Endothelial cell (in vitro differentiated cells): ENCODE data around the gene ZNF224. TPM values are rescaled to one million over a fixed set of nuclear protein-coding genes. Genes with fewer than 3 reads are reported as not detected.

ENCODE experiments used
- DNase-seq: peaks from one replicate; pipeline ENCODE4 v3.0.0; 2021; ENCODE audit warnings: low spot score
- H3K27ac Mint-ChIP-seq: one replicate; pipeline ENCODE4 v1.8.0; 2021; ENCODE audit warnings: mixed read lengths, inconsistent platforms; ENCODE audit not compliant: unreplicated experiment
- H3K27me3 Mint-ChIP-seq: one replicate; pipeline ENCODE4 v1.8.0; 2021; ENCODE audit warnings: mild to moderate bottlenecking, moderate library complexity, mixed read lengths, inconsistent platforms; ENCODE audit not compliant: unreplicated experiment
- H3K36me3 Mint-ChIP-seq: one replicate; pipeline ENCODE4 v1.8.0; 2021; ENCODE audit warnings: mild to moderate bottlenecking, low read depth, mixed read lengths, inconsistent platforms; ENCODE audit not compliant: unreplicated experiment
- H3K4me1 Mint-ChIP-seq: one replicate; pipeline ENCODE4 v1.8.0; 2021; ENCODE audit warnings: mild to moderate bottlenecking, mixed read lengths, inconsistent platforms; ENCODE audit not compliant: unreplicated experiment
- H3K4me3 Mint-ChIP-seq: one replicate; pipeline ENCODE4 v1.8.0; 2021; ENCODE audit warnings: mild to moderate bottlenecking, mixed read lengths, inconsistent platforms; ENCODE audit not compliant: unreplicated experiment
- H3K9me3 Mint-ChIP-seq: one replicate; pipeline ENCODE4 v1.8.0; 2021; ENCODE audit warnings: mixed read lengths, inconsistent platforms; ENCODE audit not compliant: unreplicated experiment
- CTCF ChIP-seq: fragments of 200-600 bp; sonication (generic); IDR thresholded peaks from one replicate; pipeline ENCODE4 v1.5.0; 2021; ENCODE audit warnings: antibody characterized with exemption; ENCODE audit not compliant: unreplicated experiment
- long read RNA-seq: library from polyadenylated mRNA; unstranded; transcript quantifications from one replicate; pipeline ENCODE4 v2.0.0, GENCODE V29; 2020; ENCODE audit not compliant: unreplicated experiment
- total RNA-seq: library from RNA; stranded (reverse); fragmentation: NEBNext Ultra II Directional; extraction: Animal tissue kit (Norgen Biotek cat#: 25700); gene quantifications from one replicate; pipeline ENCODE4 v1.2.1, GENCODE V29; 2021; ENCODE audit not compliant: unreplicated experiment

Gene ZNF224
- total RNA-seq, result 36.0 TPM
- long read RNA-seq, partial matches to known transcripts, result 1 of 6 reads
- long read RNA-seq, other reads (novel, unspliced or antisense), result 2 of 6 reads

DNA sequence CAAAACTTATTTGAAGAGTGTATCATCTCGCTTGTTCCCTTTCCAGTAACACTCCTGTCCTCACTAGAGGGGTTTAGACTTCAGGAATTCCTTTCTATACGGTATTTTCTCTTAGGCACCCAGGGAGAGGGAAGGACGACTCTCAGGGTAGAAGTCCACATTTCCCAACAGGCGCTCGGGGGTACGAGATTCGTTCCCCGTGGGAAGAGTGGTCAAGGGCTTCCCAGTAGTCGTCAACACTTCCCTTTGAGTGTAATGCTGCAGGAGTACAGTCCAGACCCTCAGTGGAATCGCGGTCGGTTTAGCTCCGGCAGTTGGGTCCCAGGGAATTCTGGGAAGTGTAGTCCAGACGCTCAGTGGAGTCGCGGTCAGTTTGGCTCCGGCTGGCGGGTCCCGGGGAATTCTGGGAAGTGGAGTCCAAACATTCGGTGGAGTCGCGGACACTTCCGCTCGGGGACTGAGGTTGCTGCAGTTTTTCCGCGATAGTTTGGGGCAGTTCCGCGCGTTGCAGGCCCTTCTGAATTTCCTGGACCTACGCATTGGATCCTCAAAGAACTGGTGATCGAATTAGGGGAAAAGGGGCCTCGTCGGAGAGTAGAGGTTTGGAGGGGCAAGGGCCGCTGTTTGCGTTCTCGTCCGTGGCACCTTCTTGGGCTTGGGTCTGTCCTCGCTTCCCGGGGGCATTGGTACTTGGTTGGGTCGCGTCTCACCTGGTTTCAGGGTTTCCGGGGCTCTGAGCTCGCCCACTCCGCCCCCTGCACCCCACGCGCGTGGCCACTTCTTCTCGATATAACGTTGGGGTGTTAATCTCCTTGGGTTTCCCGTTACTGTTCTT lies at the start of gene ZNF224:
TSS of gene ZNF224 (plus strand) at position 431 of the 835 bp plus-strand sequence. CDS start 3,513 bp downstream, outside the sequence.
- H3K9me3 Mint-ChIP-seq, result no peaks in the 10 kb centered on the region
- peaks cover 2% of the 10 kb centered on the region for H3K27me3 Mint-ChIP-seq
- TF ChIP-seq CTCF, result no peak
- H3K36me3 Mint-ChIP-seq, result peaks cover 12% of the 10 kb centered on the region
- peak within 1 kb of the TSS; percentile 84 for H3K27ac Mint-ChIP-seq
- H3K4me1 Mint-ChIP-seq, result peaks cover 5% of the 10 kb centered on the region
- H3K4me3 Mint-ChIP-seq, result peak within 1 kb of the TSS; percentile 98
- peak; percentile 88 for DNase-seq

DNA sequence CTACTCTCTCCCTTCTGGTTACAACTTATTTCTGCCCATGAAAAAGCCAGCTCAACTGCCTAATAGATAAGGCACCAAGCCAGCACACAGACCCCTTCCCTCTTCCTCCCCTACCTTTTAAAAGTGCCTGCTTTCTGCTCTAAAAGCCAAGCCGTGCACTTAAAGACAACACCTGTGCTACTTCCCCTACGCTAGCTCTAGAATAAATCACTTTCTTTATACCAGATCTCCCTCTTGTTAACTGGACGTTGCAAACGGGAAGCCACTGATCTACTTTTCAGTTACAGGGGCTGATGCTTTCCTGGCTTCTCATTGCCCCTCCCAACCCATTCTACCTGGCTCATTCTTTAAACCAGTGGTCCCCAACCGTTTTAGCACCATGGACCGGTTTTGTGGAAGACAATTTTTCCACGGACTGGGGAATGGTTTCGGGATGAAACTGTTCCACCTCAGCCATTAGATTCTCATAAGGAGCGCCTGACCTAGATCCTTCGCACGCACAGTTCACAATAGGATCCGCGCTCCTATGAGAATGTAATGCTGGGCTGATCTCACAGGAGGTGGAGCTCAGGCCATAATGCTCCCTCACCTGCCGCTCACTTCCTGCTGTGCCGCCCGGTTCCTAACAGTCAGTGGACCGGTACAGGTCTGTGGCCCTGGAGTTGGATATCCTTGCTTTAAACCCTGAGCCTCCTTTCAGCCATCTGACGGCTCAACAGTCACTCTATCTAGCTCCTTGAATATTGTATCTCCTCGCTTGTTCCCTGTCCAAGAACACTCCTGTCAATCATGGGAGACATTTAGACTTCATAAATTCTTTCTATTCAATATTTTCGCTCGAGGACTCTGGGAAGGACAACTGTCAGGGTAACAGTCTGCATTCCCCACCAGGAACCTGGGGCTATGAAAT lies 43.2 kb upstream of the ZNF224 start:
- Mint-ChIP-seq H3K4me3 (peak overlapping the region; percentile 99), H3K27ac (no peak overlapping the region)
- no peak for DNase-seq

DNA sequence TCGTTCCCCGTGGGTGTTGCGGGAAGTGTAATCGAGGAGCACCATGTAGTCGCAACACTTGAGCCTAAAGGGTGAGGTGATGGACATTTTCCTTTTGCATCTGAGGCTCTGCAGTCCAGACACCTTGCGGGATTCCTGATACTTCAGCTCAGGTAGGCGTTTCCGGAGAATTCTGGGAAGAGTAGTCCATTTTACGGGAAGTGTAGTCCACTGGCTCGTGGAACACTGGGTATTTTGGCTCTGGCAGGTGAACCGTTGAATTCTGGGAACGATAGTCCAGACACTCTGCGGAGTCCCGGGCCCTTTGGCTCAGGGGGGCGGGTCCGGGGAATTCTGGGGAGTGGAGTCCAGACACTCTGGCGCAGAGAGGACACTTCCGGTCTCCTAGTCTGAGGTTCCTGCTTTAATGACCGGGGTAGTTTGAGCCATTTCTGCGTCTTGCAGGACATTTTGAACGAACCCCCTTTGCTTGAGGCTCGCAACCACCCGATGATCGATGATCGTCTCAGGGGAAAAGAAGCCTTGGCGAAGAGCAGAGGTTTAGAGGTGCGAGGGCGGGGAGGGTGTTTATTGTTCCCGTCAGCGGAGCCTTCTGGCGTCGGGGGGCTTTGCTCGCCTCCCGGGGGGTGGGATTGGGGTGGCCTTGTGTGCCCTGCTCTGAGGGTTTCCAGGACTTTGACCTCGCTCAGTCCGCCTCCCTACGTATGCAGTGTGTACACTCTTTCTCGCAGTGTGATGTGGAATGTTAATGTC lies 42.3 kb upstream of the ZNF224 start, which contains the start of gene ZNF223:
TSS of gene ZNF223 (plus strand) at position 387 of the 753 bp plus-strand sequence. CDS start 3,141 bp downstream, outside the sequence.
- Mint-ChIP-seq H3K27me3 (peaks cover 3% of the 10 kb centered on the region), H3K36me3 (peaks cover 19% of the 10 kb centered on the region), H3K9me3 (no peaks in the 10 kb centered on the region), H3K4me3 (peak within 1 kb of the TSS; percentile 99), H3K27ac (peak within 1 kb of the TSS; percentile 97), H3K4me1 (peaks cover 15% of the 10 kb centered on the region)
- DNase-seq, result peak; percentile 79
- no peak for TF ChIP-seq CTCF

More for the DNA sequence above, 43.2 kb upstream of the ZNF224 start:
- H3K4me1 Mint-ChIP-seq, result peaks cover 15% of the 10 kb centered on the region
- H3K9me3 Mint-ChIP-seq, result no peaks in the 10 kb centered on the region
- peaks cover 15% of the 10 kb centered on the region for H3K36me3 Mint-ChIP-seq
- TF ChIP-seq CTCF, result no peak
- peaks cover 3% of the 10 kb centered on the region for H3K27me3 Mint-ChIP-seq

- H3K9me3 Mint-ChIP-seq, result no peaks in the 10 kb centered on the region
- DNase-seq, result no peak
- H3K27ac Mint-ChIP-seq, result no peak overlapping the region
Measured at GRCh38 chr19:44055870-44056269, 38.3 kb upstream of the ZNF224 start.

More at GRCh38 chr19:44055870-44056269, 38.3 kb upstream of the ZNF224 start:
- Mint-ChIP-seq H3K27me3 (peaks cover 1% of the 10 kb centered on the region), H3K4me3 (peak overlapping the region; percentile 47), H3K36me3 (peaks cover 49% of the 10 kb centered on the region), H3K4me1 (peaks cover 15% of the 10 kb centered on the region)
- no peak for TF ChIP-seq CTCF
